Pons (tissue), 1 donor: ENCODE measurements around the gene ACP1.
A peak's percentile ranks its signal among the peaks of the same experiment; 100 is the strongest.

Experiments
- DNase-seq: peaks from one replicate; pipeline ENCODE4 v3.0.0-alpha.2; 2016; ENCODE audit warnings: low spot score

ACP1 gene

GRCh38 chr2:255195-255594 lies 9.6 kb upstream of the ACP1 start:
- no peak for DNase-seq

DNA sequence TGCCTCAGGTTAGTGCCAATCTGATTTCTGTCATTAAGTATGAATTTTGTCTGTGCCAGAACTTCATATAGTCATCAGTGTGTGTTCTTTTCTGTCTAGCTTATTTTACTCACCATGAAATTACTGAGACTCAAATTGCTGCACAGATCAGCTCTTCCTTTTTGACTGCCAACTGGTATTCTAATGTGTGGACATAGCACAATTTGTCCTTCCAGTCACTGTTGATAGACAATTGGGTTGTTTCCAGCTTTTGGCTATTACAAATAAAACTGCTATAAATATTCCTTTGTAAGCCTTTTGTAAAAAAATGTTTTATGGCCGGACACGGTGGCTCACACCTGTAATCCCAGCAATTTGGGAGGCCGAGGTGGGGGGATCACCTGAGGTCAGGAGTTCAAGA lies 8.7 kb upstream of the ACP1 start:
- no peak for DNase-seq

DNA sequence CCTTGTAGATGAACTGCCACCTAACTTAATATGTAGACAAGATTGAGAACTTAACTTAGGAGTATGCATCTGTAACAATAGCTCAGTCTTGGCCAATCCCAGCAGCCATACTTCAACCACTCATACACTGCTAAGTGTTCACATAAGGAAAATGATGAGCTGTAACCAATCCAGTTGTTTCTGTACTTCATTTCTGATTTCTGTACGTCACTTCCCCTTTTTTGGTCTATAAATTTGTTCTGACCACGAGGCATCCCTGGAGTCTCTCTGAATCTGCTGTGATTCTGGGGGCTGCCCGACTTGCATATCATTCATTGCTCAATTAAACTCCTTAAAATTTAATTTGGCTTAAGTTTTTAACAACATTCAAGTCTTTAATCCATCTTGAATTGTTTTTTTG lies 7.3 kb upstream of the ACP1 start:
- DNase-seq: no peak

- no peak for DNase-seq
Observed at GRCh38 chr2:257842-258241, 6.9 kb upstream of the ACP1 start.

DNA sequence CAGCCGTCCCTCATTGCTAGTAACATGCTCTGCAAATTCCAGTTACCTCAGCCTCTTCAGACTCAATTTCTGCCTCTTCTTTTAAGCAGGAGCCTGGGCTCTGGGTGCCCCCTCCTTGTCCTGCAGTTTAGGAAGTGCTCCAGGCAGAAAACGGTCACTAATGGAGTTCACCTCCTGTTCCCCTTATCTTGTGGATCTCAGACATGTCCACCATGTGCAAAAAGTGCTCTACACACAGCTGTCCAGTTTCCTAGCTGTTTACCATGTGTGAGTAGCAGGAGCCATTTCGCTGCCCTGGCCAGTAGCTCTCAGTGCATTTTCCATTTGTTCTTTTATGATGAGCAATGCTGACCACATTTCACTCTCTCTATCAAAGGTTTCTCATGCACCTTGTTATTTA lies 5.8 kb upstream of the ACP1 start:
- no peak for DNase-seq

GRCh38 chr2:259789-260331 lies 4.9 kb upstream of the ACP1 start:
- no peak for DNase-seq

DNA sequence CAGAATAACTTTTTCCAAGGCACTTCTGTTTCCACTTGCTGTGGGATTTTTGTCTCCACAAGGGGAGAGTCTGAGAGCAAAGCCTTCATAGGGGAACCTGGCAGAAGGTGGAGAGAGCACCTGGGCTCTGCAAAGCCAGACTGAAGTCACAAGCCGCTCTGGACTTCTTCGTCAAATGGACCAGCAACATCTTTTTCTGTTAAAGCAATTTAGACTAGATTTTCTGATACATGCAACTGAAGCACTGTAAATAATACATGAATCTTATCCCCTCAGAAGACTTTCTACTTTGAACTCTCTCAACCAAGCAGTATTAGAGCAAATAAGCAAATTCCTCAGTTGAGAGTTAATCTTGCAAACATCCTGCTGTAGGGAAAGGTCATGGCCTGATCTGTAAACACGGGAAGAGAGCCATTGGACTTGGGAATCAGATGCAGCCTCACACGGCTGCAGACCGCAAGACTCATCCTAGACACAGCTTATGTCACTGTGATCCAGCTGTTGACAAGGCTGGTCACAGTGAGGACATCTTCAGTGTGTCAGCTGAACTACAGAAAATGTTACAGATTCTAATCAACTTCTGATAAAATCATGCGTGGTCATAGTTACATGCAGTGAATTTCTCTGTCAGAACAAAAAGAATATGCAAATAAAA lies 4.1 kb upstream of the ACP1 start:
- DNase-seq: peak; percentile 70

GRCh38 chr2:262117-262516 lies 2.6 kb upstream of the ACP1 start:
- DNase-seq: no peak

- DNase-seq: no peak
Observed at GRCh38 chr2:263022-263738, 1.6 kb upstream of the ACP1 start.

GRCh38 chr2:263774-264492 lies 814 bp upstream of the ACP1 start, which contains the start of gene SH3YL1:
SH3YL1 (minus strand) TSS chr2:264032; CDS start chr2:263984, 48 bp downstream.
- no peak for DNase-seq

- no peak for DNase-seq
Observed at GRCh38 chr2:268323-268722, 3.6 kb downstream of the ACP1 start.

DNA sequence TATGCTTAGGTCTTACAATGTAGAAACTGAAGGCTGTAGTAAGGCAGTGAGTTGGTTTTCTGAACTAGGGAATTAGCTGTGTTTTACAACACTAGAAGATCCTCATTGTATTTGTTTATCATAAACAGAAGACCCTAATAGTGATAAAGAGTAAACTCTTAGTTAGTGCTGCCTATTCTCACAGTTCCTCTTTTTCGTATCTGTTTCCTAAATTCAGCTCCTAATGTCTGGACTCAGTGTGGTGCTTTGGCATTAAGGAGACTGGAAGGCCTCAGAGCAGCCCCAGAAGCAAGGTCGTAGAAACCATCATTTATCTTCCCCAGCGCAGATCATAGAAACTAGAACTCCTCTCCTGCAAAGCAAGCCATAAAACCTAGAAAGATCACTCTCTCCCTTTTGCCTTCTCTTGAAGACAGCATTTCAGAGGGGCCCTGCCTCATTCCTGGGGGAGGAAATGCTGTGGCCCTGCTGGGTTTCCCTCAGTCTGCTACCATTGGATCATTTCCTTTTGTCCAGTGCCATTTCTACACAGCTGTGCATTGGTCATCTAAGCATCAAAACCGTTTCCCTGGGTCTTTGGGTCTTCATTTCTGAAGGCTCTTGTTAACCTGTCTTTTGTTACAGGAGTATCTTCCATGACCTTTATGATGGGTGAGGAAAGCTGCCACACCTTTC lies 4.7 kb downstream of the ACP1 start:
- DNase-seq: no peak

- no peak for DNase-seq
Observed at GRCh38 chr2:270861-271260, 6.1 kb downstream of the ACP1 start.

DNA sequence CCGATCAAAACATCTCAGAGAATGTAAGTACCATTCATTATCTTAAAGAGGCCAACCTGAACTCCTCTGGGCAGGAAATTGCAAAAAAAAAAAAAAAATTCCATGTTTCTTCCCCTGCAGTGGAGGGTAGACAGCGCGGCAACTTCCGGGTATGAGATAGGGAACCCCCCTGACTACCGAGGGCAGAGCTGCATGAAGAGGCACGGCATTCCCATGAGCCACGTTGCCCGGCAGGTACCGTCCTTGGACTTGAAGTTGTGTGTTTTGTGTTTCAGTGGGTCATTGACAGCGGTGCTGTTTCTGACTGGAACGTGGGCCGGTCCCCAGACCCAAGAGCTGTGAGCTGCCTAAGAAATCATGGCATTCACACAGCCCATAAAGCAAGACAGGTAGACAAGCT lies 7.2 kb downstream of the ACP1 start:
- no peak for DNase-seq

DNA sequence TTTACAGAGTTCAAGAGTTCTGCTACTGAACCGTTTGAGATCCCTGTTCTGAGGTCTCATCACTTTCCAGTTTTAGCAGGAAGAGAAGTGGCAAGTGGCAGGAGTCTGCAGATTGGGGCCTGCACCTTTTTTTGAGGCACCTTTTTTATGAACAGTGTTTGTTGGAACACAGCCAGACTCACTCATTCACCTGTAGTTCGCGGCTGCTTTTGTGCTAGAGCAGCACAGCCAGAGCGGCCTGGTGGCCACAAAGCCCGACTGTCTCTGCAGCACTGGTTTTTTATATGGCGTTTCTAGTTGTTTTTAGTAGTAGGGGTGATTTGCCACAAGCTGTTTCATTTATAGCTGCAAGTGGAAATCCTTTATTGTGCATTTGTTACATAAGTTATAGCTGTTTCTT lies 8.6 kb downstream of the ACP1 start:
- DNase-seq: no peak

DNA sequence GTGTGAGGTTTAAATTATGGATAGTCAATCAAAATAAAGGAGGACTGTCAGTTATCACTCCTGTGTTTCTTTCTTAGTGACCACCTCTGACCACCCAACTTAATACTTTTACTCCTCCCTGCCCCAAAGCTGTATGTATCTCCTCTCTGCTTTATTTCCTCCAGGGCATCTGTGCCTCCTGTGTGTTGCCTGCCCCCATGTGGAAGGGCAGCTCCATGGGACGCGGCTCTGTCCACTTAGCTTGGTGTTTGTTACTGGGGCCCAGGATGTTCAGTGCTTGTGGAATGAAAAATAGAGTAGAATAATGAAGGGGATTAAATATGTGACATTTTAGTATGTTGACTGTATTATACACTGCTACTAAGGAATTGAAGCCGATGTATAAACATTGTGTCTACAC lies 9.8 kb downstream of the ACP1 start:
- no peak for DNase-seq

DNA sequence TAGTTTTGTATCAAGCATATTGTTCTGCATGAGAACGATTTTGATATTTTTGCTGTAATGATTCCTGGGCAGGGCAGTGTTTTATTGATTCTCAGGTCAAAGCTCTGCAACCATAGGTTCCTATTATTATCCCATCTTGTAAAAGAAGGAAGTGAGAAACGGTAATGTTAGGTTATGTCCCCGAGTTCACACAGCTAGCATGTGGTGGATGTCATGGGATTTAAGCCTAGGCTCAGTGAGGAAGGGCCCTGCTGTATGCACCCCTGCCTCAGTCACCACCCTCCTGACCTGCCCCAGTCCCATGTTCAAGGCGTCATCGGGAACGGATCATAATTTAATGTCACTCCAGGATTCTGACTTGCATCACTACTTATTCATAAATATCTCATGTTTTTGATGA lies 10.7 kb downstream of the ACP1 start:
- DNase-seq: peak; percentile 69

DNA sequence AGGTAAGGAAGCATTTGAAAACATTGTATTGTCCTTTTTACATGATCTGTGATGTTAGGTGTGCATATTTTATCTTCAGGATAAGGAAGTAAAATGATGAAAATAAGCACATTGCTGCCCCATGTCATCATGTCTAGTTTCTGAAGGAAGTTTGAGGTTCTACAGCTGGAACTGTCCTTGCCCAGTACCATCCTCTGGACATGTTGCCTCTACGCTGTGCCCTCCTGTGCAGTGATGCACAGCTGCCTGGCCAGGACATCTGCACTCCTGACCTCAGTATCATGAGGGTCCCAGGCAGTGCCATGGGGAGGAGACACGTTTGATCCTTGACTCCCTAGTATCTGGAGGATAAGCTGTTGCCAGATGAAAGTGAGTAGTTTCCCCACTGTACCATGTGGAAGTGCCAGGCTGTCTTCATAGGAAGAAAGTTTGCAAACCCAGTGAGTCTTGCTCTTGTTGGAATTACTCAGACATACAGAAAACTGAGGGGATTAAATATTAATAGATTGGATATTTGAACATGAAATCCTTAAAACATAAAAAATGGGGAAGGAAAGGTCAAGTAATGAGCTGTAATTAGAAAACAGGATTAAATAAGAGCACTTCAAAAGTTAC lies 13.7 kb downstream of the ACP1 start:
- no peak for DNase-seq

- no peak for DNase-seq
Observed at GRCh38 chr2:278927-279320, 14.2 kb downstream of the ACP1 start.

DNA sequence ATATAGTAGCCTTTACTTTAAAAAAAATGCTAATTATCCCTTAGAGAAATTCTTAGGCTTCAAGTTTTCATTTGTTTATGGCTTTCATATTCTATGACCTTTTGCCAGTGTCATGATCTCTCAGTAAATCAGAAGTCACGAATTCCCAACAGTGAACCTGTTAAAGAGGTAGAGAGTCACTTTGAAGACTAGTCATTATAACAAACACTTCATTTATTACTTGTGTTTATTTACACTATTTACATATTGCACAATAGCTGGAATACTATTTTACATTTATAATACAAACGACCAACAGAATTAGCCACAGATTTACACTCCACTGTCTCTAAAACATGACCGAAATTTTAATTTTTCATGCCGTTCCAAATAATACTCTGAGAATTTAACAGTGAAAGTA lies 14.6 kb downstream of the ACP1 start:
- DNase-seq: no peak

- DNase-seq: no peak
Observed at GRCh38 chr2:279956-280649, 15.4 kb downstream of the ACP1 start.
